ENCODE data around the gene ERN1.
"Not testable (repeated sequence)": the region's sequence is repeated elsewhere in the genome, so short reads cannot be mapped to it uniquely, and the experiment has no call there.

ERN1 gene

GRCh38 chr17:64120972-64121786 lies 8.8 kb downstream of the ERN1 start:
- not testable (repeated sequence) for H3K27me3 ChIP-seq (ENCODE audit: control insufficient read depth, insufficient read depth, low read length); H3K9me3 ChIP-seq (ENCODE audit: control insufficient read depth, insufficient read depth, low read length); DNase-seq (ENCODE audit: low read depth, low spot score); H3K27ac ChIP-seq (ENCODE audit: low read length); H3K4me1 ChIP-seq (ENCODE audit: control insufficient read depth, insufficient read depth, low read length); H3K36me3 ChIP-seq (ENCODE audit: control insufficient read depth, insufficient read depth, low read length); H3K4me3 ChIP-seq (ENCODE audit: low read length)
- no CpG with 5 or more reads among the region's 13 CpGs for WGBS (ENCODE audit: insufficient coverage, insufficient read length)

- Histone ChIP-seq H3K27ac (ENCODE audit: low read length) (no peak overlapping the region), H3K9me3 (ENCODE audit: control insufficient read depth, insufficient read depth, low read length) (no peaks in the 10 kb centered on the region), H3K4me1 (ENCODE audit: control insufficient read depth, insufficient read depth, low read length) (no peaks in the 10 kb centered on the region), H3K36me3 (ENCODE audit: control insufficient read depth, insufficient read depth, low read length) (no peaks in the 10 kb centered on the region), H3K27me3 (ENCODE audit: control insufficient read depth, insufficient read depth, low read length) (no peaks in the 10 kb centered on the region), H3K4me3 (ENCODE audit: low read length) (no peak overlapping the region)
- no peak for DNase-seq (ENCODE audit: low read depth, low spot score)
- WGBS (ENCODE audit: insufficient coverage, insufficient read length): no CpG with 5 or more reads among the region's 3 CpGs
Measured at GRCh38 chr17:64120159-64120810, 9.7 kb downstream of the ERN1 start.

GRCh38 chr17:64117981-64118979 lies 11.7 kb downstream of the ERN1 start:
- Histone ChIP-seq H3K27me3 (ENCODE audit: control insufficient read depth, insufficient read depth, low read length) (no peaks in the 10 kb centered on the region), H3K27ac (ENCODE audit: low read length) (no peak overlapping the region), H3K36me3 (ENCODE audit: control insufficient read depth, insufficient read depth, low read length) (no peaks in the 10 kb centered on the region), H3K9me3 (ENCODE audit: control insufficient read depth, insufficient read depth, low read length) (no peaks in the 10 kb centered on the region), H3K4me3 (ENCODE audit: low read length) (no peak overlapping the region), H3K4me1 (ENCODE audit: control insufficient read depth, insufficient read depth, low read length) (no peaks in the 10 kb centered on the region)
- no peak for DNase-seq (ENCODE audit: low read depth, low spot score)
- no CpG with 5 or more reads among the region's 10 CpGs for WGBS (ENCODE audit: insufficient coverage, insufficient read length)

GRCh38 chr17:64115822-64116534 lies 14.0 kb downstream of the ERN1 start:
- Histone ChIP-seq H3K36me3 (ENCODE audit: control insufficient read depth, insufficient read depth, low read length) (no peaks in the 10 kb centered on the region), H3K9me3 (ENCODE audit: control insufficient read depth, insufficient read depth, low read length) (no peaks in the 10 kb centered on the region), H3K4me1 (ENCODE audit: control insufficient read depth, insufficient read depth, low read length) (no peaks in the 10 kb centered on the region), H3K27me3 (ENCODE audit: control insufficient read depth, insufficient read depth, low read length) (no peaks in the 10 kb centered on the region), H3K27ac (ENCODE audit: low read length) (no peak overlapping the region), H3K4me3 (ENCODE audit: low read length) (no peak overlapping the region)
- no peak for DNase-seq (ENCODE audit: low read depth, low spot score)
- no CpG with 5 or more reads among the region's 7 CpGs for WGBS (ENCODE audit: insufficient coverage, insufficient read length)

- Histone ChIP-seq H3K9me3 (ENCODE audit: control insufficient read depth, insufficient read depth, low read length) (no peaks in the 10 kb centered on the region), H3K36me3 (ENCODE audit: control insufficient read depth, insufficient read depth, low read length) (no peaks in the 10 kb centered on the region), H3K4me1 (ENCODE audit: control insufficient read depth, insufficient read depth, low read length) (no peaks in the 10 kb centered on the region; the same call in 1 of the 2 replicates), H3K27me3 (ENCODE audit: control insufficient read depth, insufficient read depth, low read length) (no peaks in the 10 kb centered on the region), H3K4me3 (ENCODE audit: low read length) (no peak overlapping the region), H3K27ac (ENCODE audit: low read length) (no peak overlapping the region)
- DNase-seq (ENCODE audit: low read depth, low spot score): no peak
- no CpG with 5 or more reads among the region's 8 CpGs for WGBS (ENCODE audit: insufficient coverage, insufficient read length)
Measured at GRCh38 chr17:64115043-64115698, 14.8 kb downstream of the ERN1 start.

GRCh38 chr17:64113006-64113405 lies 16.9 kb downstream of the ERN1 start:
- Histone ChIP-seq H3K36me3 (ENCODE audit: control insufficient read depth, insufficient read depth, low read length) (no peaks in the 10 kb centered on the region), H3K27me3 (ENCODE audit: control insufficient read depth, insufficient read depth, low read length) (no peaks in the 10 kb centered on the region), H3K27ac (ENCODE audit: low read length) (no peak overlapping the region), H3K4me3 (ENCODE audit: low read length) (no peak overlapping the region), H3K9me3 (ENCODE audit: control insufficient read depth, insufficient read depth, low read length) (no peaks in the 10 kb centered on the region), H3K4me1 (ENCODE audit: control insufficient read depth, insufficient read depth, low read length) (no peaks in the 10 kb centered on the region; the same call in 1 of the 2 replicates)
- no CpG with 5 or more reads among the region's 2 CpGs for WGBS (ENCODE audit: insufficient coverage, insufficient read length)
- DNase-seq (ENCODE audit: low read depth, low spot score): no peak

GRCh38 chr17:64111831-64112230 lies 18.1 kb downstream of the ERN1 start:
- Histone ChIP-seq H3K9me3 (ENCODE audit: control insufficient read depth, insufficient read depth, low read length) (no peaks in the 10 kb centered on the region), H3K4me3 (ENCODE audit: low read length) (no peak overlapping the region), H3K27me3 (ENCODE audit: control insufficient read depth, insufficient read depth, low read length) (no peaks in the 10 kb centered on the region), H3K4me1 (ENCODE audit: control insufficient read depth, insufficient read depth, low read length) (no peaks in the 10 kb centered on the region; the same call in 1 of the 2 replicates), H3K27ac (ENCODE audit: low read length) (no peak overlapping the region), H3K36me3 (ENCODE audit: control insufficient read depth, insufficient read depth, low read length) (no peaks in the 10 kb centered on the region)
- DNase-seq (ENCODE audit: low read depth, low spot score): no peak
- WGBS (ENCODE audit: insufficient coverage, insufficient read length): no CpG with 5 or more reads among the region's 4 CpGs

- DNase-seq (ENCODE audit: low read depth, low spot score): no peak
- Histone ChIP-seq H3K27me3 (ENCODE audit: control insufficient read depth, insufficient read depth, low read length) (no peaks in the 10 kb centered on the region), H3K4me3 (ENCODE audit: low read length) (no peak overlapping the region), H3K27ac (ENCODE audit: low read length) (no peak overlapping the region), H3K36me3 (ENCODE audit: control insufficient read depth, insufficient read depth, low read length) (no peaks in the 10 kb centered on the region), H3K4me1 (ENCODE audit: control insufficient read depth, insufficient read depth, low read length) (no peaks in the 10 kb centered on the region; the same call in 1 of the 2 replicates), H3K9me3 (ENCODE audit: control insufficient read depth, insufficient read depth, low read length) (no peaks in the 10 kb centered on the region)
- no CpG with 5 or more reads among the region's 12 CpGs for WGBS (ENCODE audit: insufficient coverage, insufficient read length)
Measured at GRCh38 chr17:64110379-64111152, 19.4 kb downstream of the ERN1 start.

GRCh38 chr17:64109400-64109799 lies 20.5 kb downstream of the ERN1 start:
- H3K36me3 ChIP-seq (ENCODE audit: control insufficient read depth, insufficient read depth, low read length): no peaks in the 10 kb centered on the region

More at GRCh38 chr17:64109400-64109799, 20.5 kb downstream of the ERN1 start:
- Histone ChIP-seq H3K27ac (ENCODE audit: low read length) (no peak overlapping the region), H3K9me3 (ENCODE audit: control insufficient read depth, insufficient read depth, low read length) (no peaks in the 10 kb centered on the region), H3K27me3 (ENCODE audit: control insufficient read depth, insufficient read depth, low read length) (no peaks in the 10 kb centered on the region), H3K4me3 (ENCODE audit: low read length) (no peak overlapping the region), H3K4me1 (ENCODE audit: control insufficient read depth, insufficient read depth, low read length) (no peaks in the 10 kb centered on the region; the same call in 1 of the 2 replicates)
- no peak for DNase-seq (ENCODE audit: low read depth, low spot score)
- no CpG with 5 or more reads among the region's 5 CpGs for WGBS (ENCODE audit: insufficient coverage, insufficient read length)
